H9 (cell line): ENCODE results near the gene LMNTD2. TPM values are rescaled to one million over a fixed set of nuclear protein-coding genes. Genes with fewer than 3 reads are reported as not detected.

Source experiments
- DNase-seq: peaks from one replicate; pipeline ENCODE4 v3.0.0-alpha.2; 2017
- H2AFZ ChIP-seq: one replicate; pipeline ENCODE4 v1.6.1; 2013; ENCODE audit warnings: mild to moderate bottlenecking, low read length, control low read depth, moderate library complexity
- H2AK5ac ChIP-seq: 2 replicates; pipeline ENCODE4 v1.6.1; 2013; ENCODE audit warnings: low read length, control low read depth, mixed read lengths; ENCODE audit not compliant: insufficient read length
- H2BK120ac ChIP-seq: one replicate; pipeline ENCODE4 v1.6.1; 2013; ENCODE audit warnings: low read depth, mild to moderate bottlenecking, low read length, control low read depth, inconsistent platforms; ENCODE audit not compliant: poor library complexity, severe bottlenecking
- H2BK12ac ChIP-seq: 2 replicates; pipeline ENCODE4 v1.6.1; 2013; ENCODE audit warnings: low read length, control low read depth, mixed read lengths, low read depth; ENCODE audit not compliant: insufficient read length
- H2BK15ac ChIP-seq: 2 replicates; pipeline ENCODE4 v1.6.1; 2013; ENCODE audit warnings: low read depth, low read length, control low read depth
- H2BK20ac ChIP-seq: one replicate; pipeline ENCODE4 v1.6.1; 2013; ENCODE audit warnings: low read depth, mild to moderate bottlenecking, low read length, control low read depth, inconsistent platforms; ENCODE audit not compliant: poor library complexity, severe bottlenecking
- H2BK5ac ChIP-seq: 2 replicates; pipeline ENCODE4 v1.6.1; 2013; ENCODE audit warnings: low read length, control low read depth, mixed read lengths; ENCODE audit not compliant: insufficient read length
- H3K14ac ChIP-seq: 2 replicates; pipeline ENCODE4 v1.6.1; 2013; ENCODE audit warnings: low read length, control low read depth; ENCODE audit not compliant: insufficient read depth
- H3K18ac ChIP-seq: 2 replicates; pipeline ENCODE4 v1.6.1; 2013; ENCODE audit warnings: low read depth, mild to moderate bottlenecking, mixed read lengths, low read length, control low read depth; ENCODE audit not compliant: insufficient read length
- H3K23ac ChIP-seq: 2 replicates; pipeline ENCODE4 v1.6.1; 2013; ENCODE audit warnings: low read length, control low read depth, mixed read lengths, low read depth; ENCODE audit not compliant: insufficient read length
- H3K23me2 ChIP-seq: 2 replicates; pipeline ENCODE4 v1.6.1; 2013; ENCODE audit warnings: low read depth, mild to moderate bottlenecking, mixed read lengths, low read length, control low read depth; ENCODE audit not compliant: insufficient read length, poor library complexity, severe bottlenecking
- H3K27ac ChIP-seq: 2 replicates; pipeline ENCODE4 v1.5.1; 2013; ENCODE audit warnings: low read length, control low read depth, mixed read lengths, low read depth; ENCODE audit not compliant: insufficient read length
- H3K27me3 ChIP-seq: 2 replicates; pipeline ENCODE4 v1.6.1; 2013; ENCODE audit warnings: low read length, control low read depth, inconsistent platforms; ENCODE audit not compliant: insufficient read depth
- H3K4ac ChIP-seq: 2 replicates; pipeline ENCODE4 v1.6.1; 2013; ENCODE audit warnings: low read depth, mild to moderate bottlenecking, control low read depth, inconsistent platforms, low read length, moderate library complexity
- H3K4me1 ChIP-seq: 2 replicates; pipeline ENCODE4 v1.6.1; 2013; ENCODE audit warnings: low read length, control low read depth, inconsistent platforms; ENCODE audit not compliant: insufficient read depth
- H3K4me2 ChIP-seq: 2 replicates; pipeline ENCODE4 v1.6.1; 2013; ENCODE audit warnings: low read length, control low read depth, mixed read lengths; ENCODE audit not compliant: insufficient read length, insufficient read depth
- H3K56ac ChIP-seq: 2 replicates; pipeline ENCODE4 v1.6.1; 2013; ENCODE audit warnings: low read depth, mild to moderate bottlenecking, mixed read lengths, low read length, control low read depth; ENCODE audit not compliant: insufficient read length
- H3K79me1 ChIP-seq: 2 replicates; pipeline ENCODE4 v1.6.1; 2013; ENCODE audit warnings: low read depth, mild to moderate bottlenecking, moderate library complexity, low read length, control low read depth, inconsistent platforms; ENCODE audit not compliant: insufficient read depth, poor library complexity, severe bottlenecking
- H3K79me2 ChIP-seq: 2 replicates; pipeline ENCODE4 v1.6.1; 2013; ENCODE audit warnings: low read length, control low read depth, inconsistent platforms; ENCODE audit not compliant: insufficient read depth
- H3K9ac ChIP-seq: 2 replicates; pipeline ENCODE4 v1.6.1; 2013; ENCODE audit warnings: low read length, control low read depth, mixed read lengths; ENCODE audit not compliant: insufficient read length; ENCODE audit errors: extremely low read depth
- H3K9me3 ChIP-seq: one replicate; pipeline ENCODE4 v1.6.1; 2013; ENCODE audit warnings: low read depth, low read length, inconsistent platforms; ENCODE audit not compliant: control insufficient read depth
- H3T11ph ChIP-seq: one replicate; pipeline ENCODE4 v1.6.1; 2013; ENCODE audit warnings: mild to moderate bottlenecking, low read length, control low read depth, inconsistent platforms
- H4K20me1 ChIP-seq: one replicate; pipeline ENCODE4 v1.6.1; 2013; ENCODE audit not compliant: control insufficient read depth, insufficient read length, insufficient read depth
- H4K5ac ChIP-seq: 2 replicates; pipeline ENCODE4 v1.6.1; 2013; ENCODE audit warnings: low read depth, mild to moderate bottlenecking, mixed read lengths, low read length, control low read depth; ENCODE audit not compliant: insufficient read length
- H4K8ac ChIP-seq: replicated peaks from 2 replicates; pipeline ENCODE4 v1.6.1; 2013; ENCODE audit warnings: low read length, control low read depth, mixed read lengths, low read depth; ENCODE audit not compliant: insufficient read length
- H4K91ac ChIP-seq: 2 replicates; pipeline ENCODE4 v1.6.1; 2013; ENCODE audit warnings: low read depth, mild to moderate bottlenecking, moderate library complexity, mixed read lengths, low read length, control low read depth; ENCODE audit not compliant: insufficient read length
- H3K27ac Mint-ChIP-seq, 3 experiments: 2 replicates in 2 of 3; 3 replicates in 1 of 3; pipeline ENCODE4 v1.8.0; 2020 to 2021; ENCODE audit warnings: mixed read lengths in 3 of 3, mild to moderate bottlenecking in 1 of 3, moderate library complexity in 1 of 3
- H3K27me3 Mint-ChIP-seq: 2 replicates; pipeline ENCODE4 v1.8.0; 2021; ENCODE audit warnings: low read depth, mild to moderate bottlenecking, moderate library complexity, mixed read lengths
- H3K36me3 Mint-ChIP-seq, 3 experiments: 2 replicates in 2 of 3; 3 replicates in 1 of 3; pipeline ENCODE4 v1.8.0; 2020 to 2021; ENCODE audit warnings: low read depth in 3 of 3, mixed read lengths in 3 of 3; ENCODE audit not compliant: insufficient read depth in 1 of 3
- H3K4me1 Mint-ChIP-seq, 2 experiments: 2 replicates each; pipeline ENCODE4 v1.8.0; 2020; ENCODE audit warnings: mixed read lengths in 2 of 2
- H3K4me3 Mint-ChIP-seq, 2 experiments: 2 replicates in 1 of 2; 3 replicates in 1 of 2; pipeline ENCODE4 v1.8.0; 2020 to 2021; ENCODE audit warnings: mild to moderate bottlenecking in 2 of 2, mixed read lengths in 2 of 2, moderate library complexity in 1 of 2
- H3K9me3 Mint-ChIP-seq, 2 experiments: 2 replicates in 1 of 2; 3 replicates in 1 of 2; pipeline ENCODE4 v1.8.0; 2020; ENCODE audit warnings: mild to moderate bottlenecking in 2 of 2, mixed read lengths in 2 of 2, moderate library complexity in 1 of 2
- whole genome bisulfite sequencing: extraction: QIAGEN DNeasy Blood & Tissue Kit; methylation state at CpG from one replicate; pipeline ENCODE4 v1.1.7; 2013; ENCODE audit warnings: missing lambda C conversion rate, low lambda C conversion rate, mixed read lengths; ENCODE audit not compliant: insufficient read length; ENCODE audit errors: extremely low coverage; 5-methylcytosine and 5-hydroxymethylcytosine counted together
- total RNA-seq: library from RNA; stranded (reverse); gene quantifications from 2 replicates; pipeline ENCODE4 v1.2.1, GENCODE V29; 2021
- TF ChIP-seq, protein P1 (sequence below): fragments of 200-600 bp; sonication (generic); conservative IDR thresholded peaks from 3 replicates; pipeline ENCODE4 v1.8.0; 2021; ENCODE audit warnings: antibody characterized with exemption, mild to moderate bottlenecking

LMNTD2 gene
- total RNA-seq, 1 experiment from 2014 or later = 4.7 TPM

DNA sequence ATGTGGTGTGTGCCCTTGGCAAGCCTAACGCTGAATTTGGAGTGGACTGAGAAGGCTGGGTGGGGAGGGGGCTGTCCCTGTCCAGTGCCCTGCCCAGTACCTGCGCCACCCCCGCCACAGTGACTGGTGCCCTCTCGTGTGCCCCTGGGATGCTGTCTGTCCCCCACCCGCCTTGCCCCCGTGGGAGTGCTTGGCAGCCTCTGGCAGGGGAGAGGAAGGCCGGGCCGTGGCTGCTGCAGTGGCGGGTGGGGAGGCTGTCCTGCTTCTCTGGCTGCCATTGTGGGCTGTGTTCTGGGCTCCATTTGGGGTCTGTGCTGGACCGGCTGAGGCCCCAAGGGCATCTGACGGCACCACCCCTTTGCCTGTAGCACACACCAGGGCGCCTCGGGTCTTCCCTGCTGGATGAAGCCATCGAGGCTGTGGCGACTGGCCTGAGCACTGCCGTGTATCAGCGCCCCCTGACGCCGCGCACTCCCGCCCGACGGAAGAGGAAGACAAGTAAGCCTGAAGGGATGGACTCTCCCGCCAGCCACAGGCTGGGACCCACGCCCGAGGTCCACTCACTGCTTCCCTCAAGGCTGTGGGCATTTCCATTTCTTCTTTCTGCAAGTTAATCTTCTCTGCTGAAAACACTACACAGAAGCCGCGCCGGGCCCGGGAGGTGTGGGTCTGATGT is 37.6 kb upstream of the LMNTD2 start:
- WGBS = no CpG with 5 or more reads among the region's 30 CpGs

More for the DNA sequence above, 37.6 kb upstream of the LMNTD2 start:
- H4K20me1 ChIP-seq = no peaks in the 10 kb centered on the region
- no peak overlapping the region for H3K9ac ChIP-seq
- H3K18ac ChIP-seq = no peak overlapping the region
- H2BK20ac ChIP-seq = no peak overlapping the region
- H2BK120ac ChIP-seq = no peak overlapping the region
- no peak overlapping the region for H3K56ac ChIP-seq
- no peaks in the 10 kb centered on the region; a peak in 1 of 5 replicates for H3K9me3 Mint-ChIP-seq
- no peaks in the 10 kb centered on the region for H3K4me1 Mint-ChIP-seq
- H3K36me3 Mint-ChIP-seq = peaks cover 43 to 80% (median 74%) of the 10 kb centered on the region in 3 experiments; a peak in 6 of 7 replicates
- H3K9me3 ChIP-seq = no peaks in the 10 kb centered on the region
- H2BK15ac ChIP-seq = no peak overlapping the region
- no peak overlapping the region for H4K91ac ChIP-seq
- DNase-seq = no peak
- no peaks in the 10 kb centered on the region for H3K23me2 ChIP-seq
- H2AK5ac ChIP-seq = no peak overlapping the region
- TF ChIP-seq, protein P1, sequence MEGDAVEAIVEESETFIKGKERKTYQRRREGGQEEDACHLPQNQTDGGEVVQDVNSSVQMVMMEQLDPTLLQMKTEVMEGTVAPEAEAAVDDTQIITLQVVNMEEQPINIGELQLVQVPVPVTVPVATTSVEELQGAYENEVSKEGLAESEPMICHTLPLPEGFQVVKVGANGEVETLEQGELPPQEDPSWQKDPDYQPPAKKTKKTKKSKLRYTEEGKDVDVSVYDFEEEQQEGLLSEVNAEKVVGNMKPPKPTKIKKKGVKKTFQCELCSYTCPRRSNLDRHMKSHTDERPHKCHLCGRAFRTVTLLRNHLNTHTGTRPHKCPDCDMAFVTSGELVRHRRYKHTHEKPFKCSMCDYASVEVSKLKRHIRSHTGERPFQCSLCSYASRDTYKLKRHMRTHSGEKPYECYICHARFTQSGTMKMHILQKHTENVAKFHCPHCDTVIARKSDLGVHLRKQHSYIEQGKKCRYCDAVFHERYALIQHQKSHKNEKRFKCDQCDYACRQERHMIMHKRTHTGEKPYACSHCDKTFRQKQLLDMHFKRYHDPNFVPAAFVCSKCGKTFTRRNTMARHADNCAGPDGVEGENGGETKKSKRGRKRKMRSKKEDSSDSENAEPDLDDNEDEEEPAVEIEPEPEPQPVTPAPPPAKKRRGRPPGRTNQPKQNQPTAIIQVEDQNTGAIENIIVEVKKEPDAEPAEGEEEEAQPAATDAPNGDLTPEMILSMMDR = no peak
- H3K27ac ChIP-seq = no peak overlapping the region
- H3K4me1 ChIP-seq = no peaks in the 10 kb centered on the region
- H3K27me3 ChIP-seq = no peaks in the 10 kb centered on the region
- H3K23ac ChIP-seq = no peak overlapping the region
- H2AFZ ChIP-seq = no peak overlapping the region
- no peak overlapping the region for H2BK12ac ChIP-seq
- no peak overlapping the region for H4K8ac ChIP-seq
- H3T11ph ChIP-seq = no peak overlapping the region
- no peak overlapping the region for H2BK5ac ChIP-seq
- H4K5ac ChIP-seq = no peak overlapping the region
- H3K27me3 Mint-ChIP-seq = 0 out of 2 replicates have a peak, but pooled peaks cover 2% of the 10 kb centered on the region
- no peak overlapping the region for H3K4me3 Mint-ChIP-seq
- H3K79me1 ChIP-seq = no peaks in the 10 kb centered on the region
- H3K79me2 ChIP-seq = no peaks in the 10 kb centered on the region
- no peak overlapping the region for H3K27ac Mint-ChIP-seq
- H3K4me2 ChIP-seq = no peak overlapping the region
- no peak overlapping the region for H3K4ac ChIP-seq
- H3K14ac ChIP-seq = no peak overlapping the region
